GM18505 (cell line): Measurements from ENCODE around the gene ZP1.
A peak's percentile ranks its signal among the peaks of the same experiment; 100 is the strongest.

Experiments
- ATAC-seq: cut with Tn5 transposase; IDR thresholded peaks from one replicate; pipeline ENCODE4 v1.9.1; 2021; ENCODE audit not compliant: unreplicated experiment
- POLR2A ChIP-seq: IDR thresholded peaks from 4 replicates; pipeline ENCODE4 v1.6.1; 2011; ENCODE audit warnings: borderline replicate concordance; ENCODE audit not compliant: insufficient read depth, insufficient read length; ENCODE audit errors: extremely low read depth

The ZP1 gene

DNA sequence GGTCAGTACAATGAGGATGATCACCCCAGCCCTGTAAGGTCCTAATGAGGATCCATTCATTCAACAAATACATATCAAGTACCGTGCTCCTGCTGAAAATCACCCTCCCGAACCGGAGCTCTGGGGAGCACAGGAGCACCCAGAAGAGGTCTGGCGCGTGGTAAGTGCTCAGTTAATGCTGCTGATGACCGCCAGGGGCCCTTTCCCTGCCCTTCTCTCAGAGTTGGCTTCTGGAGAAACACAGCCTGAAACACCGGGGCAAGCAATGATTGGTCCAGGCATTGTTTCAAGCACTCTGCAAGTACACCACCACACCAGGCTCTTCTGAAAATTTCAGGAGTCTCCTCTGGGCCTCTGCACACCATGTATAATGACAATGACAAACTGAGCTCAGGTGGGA, 29.2 kb upstream of the ZP1 start:
- ATAC-seq, result no peak

DNA sequence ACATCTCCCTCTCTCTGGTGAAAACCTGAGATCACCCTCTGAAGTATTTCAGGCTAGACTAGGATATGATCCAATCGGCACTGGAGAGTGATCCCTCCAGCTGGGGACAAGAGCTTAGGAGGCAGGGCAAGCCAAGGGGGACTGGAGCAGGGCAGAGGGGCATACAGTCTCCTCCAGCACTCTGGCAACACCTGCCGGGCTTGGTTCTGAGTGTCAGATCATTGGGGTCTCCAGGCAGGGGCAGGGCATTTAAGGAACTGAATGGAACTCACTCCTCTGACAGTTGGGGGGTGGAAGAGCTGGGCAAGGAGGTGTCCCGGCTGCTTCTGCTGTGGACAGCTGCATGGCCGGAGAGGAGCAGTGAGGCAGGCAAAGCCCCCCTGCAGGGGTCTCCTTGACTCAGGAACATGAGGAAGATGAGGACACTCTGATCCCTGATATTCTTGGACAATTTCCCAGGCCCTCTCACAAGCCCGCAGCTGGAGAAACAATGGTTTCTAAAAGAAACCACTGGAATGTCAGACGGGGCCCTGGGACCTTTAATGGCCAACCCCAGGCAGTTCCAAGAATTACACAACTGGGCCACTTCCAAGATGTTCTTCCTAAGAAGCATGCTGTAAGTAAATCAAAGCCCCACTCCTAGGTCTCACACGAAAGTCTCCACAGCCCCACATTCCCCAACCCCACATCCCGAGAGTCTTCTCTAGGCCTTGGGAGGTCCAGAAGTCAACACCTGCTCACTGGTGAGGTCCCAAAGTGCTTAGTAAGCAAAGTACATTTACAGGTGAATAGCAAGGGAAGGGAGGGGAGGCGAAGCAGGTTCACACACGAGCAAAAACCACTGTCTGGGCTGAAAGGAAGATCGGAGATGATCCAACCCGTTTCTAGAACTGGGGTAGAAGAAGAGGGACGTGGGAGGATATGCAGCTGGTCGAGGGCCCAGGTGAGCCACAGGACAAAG, 26.6 kb upstream of the ZP1 start:
- no peak for ATAC-seq
- TF ChIP-seq POLR2A, result no peak

More for the DNA sequence above, 29.2 kb upstream of the ZP1 start:
- TF ChIP-seq POLR2A, result no peak

DNA sequence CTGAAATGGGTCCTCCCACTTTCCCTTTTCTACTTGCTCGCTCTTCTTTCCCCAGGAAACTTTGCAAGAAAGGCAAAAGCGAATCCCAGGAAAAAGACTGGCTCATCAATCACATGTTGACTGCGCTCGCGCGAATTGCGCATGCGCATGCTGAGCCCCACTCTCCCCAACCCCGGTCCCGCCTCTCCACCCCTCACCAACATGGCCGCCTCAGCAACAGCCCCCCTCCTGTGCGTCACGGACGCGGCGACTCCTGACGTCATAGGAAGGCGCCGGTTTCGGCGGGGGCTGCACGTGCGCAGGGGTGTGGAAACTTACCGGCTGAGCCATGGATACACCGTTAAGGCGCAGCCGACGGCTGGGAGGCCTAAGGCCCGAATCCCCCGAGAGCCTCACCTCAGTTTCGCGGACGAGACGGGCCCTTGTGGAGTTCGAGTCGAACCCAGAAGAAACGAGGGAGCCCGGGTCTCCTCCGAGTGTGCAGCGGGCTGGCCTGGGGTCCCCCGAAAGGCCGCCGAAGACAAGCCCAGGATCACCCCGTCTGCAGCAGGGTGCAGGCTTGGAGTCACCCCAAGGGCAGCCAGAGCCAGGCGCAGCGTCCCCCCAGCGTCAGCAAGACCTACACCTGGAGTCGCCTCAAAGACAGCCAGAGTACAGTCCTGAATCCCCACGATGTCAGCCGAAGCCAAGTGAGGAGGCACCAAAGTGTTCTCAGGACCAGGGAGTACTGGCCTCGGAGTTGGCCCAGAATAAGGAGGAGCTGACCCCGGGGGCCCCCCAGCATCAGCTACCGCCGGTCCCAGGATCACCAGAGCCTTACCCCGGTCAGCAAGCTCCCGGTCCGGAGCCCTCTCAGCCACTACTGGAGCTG, 25.3 kb upstream of the ZP1 start, which contains the start of gene CCDC86:
Gene CCDC86 (plus strand): TSS at position 317 of the 871 bp plus-strand sequence. CDS start 12 bp downstream, at position 329.
- TF ChIP-seq POLR2A, result peak; percentile 55

DNA sequence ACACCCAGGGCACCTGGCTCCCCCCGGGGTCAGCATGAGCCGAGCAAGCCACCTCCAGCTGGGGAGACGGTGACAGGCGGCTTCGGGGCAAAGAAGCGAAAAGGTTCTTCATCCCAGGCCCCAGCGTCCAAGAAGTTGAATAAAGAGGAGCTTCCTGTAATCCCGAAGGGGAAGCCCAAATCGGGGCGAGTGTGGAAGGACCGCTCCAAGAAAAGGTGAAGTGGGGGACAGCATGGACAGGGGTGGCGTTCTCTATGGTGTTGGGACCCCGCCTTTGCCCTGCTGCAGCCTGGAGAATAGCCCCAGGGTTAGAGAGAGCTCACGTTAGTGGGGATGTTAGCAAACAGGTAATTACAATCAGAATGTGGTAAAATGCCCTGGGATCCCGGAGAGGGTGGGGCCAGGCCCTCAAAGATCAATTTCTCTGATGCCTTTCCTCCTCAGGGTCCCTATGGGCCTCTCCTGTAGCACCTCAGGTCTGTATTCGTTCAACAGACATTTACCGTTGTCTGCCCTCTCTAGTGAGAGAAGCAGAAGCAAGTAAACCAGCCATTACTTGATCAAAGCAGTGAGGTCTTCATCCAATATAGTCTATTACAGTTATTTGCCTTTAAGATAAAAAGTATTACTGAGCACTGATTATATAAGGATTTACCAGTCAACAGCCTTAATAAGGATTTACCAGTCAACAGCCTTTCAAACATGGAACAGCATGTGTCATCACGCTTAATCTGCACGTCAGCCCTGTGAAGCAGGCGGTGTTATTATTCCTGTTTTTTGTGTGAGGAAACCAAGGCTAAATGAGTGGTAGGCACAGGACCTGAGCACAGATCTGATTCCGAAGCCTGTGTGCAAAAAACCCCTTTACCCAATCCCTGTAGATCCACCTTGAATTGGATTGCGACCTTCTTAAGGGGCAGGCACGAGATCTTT, 24.4 kb upstream of the ZP1 start:
- no peak for ATAC-seq
- no peak for TF ChIP-seq POLR2A

More for the DNA sequence above, 25.3 kb upstream of the ZP1 start, which contains the start of gene CCDC86:
- ATAC-seq, result peak; percentile 80

DNA sequence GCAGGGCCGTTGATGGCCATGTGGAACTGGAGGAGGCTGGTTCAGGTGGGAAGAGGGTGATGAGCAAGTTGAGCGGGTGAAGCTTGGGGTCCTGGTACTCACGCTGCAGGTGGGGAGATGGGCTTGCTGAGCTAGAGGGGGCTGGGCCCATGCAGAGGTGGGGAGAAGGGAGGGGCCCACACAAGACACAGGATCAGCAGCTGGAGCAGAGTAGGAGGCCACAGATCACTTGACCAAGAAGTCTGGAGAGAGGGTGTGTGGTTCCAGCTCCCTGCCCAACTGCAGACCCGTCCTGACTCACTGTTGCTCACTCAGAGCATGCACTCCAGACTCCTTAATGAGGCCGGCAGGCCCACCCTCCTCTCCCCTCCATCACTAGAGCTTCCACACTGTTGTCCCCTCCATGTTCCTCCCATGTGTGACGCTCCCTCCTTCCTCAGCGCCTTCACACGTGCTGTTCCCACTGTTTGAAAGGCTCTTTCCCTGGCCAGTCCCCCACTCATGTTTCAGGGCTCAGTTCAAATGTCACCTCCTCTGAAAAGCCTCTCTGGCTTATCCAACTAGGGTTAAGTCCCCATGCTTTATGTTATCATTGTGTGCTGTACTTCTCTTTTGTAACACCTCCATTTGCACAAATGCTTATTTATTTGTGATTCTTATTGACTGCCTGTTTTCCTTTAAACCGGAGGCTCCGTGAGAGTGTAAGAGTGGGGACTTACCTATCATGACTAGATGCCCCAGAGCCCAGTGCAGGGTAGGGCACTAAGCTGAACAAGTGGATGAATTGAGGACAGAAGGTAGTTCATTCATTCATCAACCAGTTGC, 23.1 kb upstream of the ZP1 start:
- no peak for TF ChIP-seq POLR2A
- ATAC-seq, result no peak

DNA sequence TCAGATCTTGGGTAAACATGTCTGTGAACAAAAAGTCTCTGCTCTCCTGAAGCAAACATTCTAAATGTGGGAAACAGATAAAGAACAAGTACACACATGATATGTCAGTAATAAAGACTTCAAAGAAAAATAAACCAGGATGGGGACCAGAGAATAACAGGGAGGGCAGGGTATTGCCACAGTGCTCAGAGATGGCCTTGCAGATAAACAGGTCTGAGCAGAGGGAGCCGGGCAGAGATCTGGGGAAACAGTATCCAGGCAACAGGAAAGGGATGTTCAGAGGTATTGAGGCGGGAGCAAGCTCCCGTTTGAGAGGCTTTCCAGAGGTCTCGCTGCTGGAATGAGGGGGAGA, 22.5 kb upstream of the ZP1 start:
- no peak for ATAC-seq

DNA sequence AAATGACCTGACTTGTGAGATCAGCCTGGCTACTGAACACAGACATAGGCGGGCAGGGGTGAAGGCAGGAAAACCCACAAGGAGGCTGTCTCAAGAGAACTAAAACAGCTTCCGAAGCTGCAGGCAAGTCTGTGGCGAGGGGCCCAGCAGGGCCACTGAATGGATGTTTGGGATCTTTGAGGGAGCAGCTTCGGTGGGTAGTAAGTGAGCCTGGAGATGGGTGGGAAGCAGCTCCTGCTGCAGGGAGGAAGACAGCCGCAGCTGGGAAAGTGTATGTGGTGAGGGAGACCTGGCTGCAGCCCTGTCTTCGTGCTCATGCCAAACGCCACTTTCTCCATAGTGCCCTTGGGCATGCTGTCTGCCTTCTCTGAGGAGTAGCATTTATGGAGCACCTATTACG, 22.0 kb upstream of the ZP1 start:
- TF ChIP-seq POLR2A, result no peak
- no peak for ATAC-seq

More for the DNA sequence above, 22.5 kb upstream of the ZP1 start:
- no peak for TF ChIP-seq POLR2A

DNA sequence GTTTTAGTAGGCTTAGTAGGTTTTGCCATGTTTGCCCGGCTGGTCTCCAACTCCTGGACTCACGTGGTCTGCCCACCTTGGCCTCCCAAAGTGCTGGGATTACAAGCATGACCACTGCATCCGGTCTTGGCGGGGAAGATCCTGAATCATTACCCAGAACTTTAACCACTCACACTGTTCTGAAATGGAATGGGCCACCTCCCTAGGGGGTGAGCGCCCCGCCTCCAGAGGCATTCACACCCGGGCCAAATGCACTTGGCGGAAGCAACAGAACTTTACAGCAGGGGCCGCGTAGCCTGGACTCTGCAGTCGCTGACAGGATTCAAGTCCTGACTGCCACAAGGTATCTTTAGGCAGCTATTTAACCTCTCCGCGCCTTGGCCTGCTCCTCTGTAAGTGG, 20.1 kb upstream of the ZP1 start:
- TF ChIP-seq POLR2A, result no peak
- no peak for ATAC-seq

DNA sequence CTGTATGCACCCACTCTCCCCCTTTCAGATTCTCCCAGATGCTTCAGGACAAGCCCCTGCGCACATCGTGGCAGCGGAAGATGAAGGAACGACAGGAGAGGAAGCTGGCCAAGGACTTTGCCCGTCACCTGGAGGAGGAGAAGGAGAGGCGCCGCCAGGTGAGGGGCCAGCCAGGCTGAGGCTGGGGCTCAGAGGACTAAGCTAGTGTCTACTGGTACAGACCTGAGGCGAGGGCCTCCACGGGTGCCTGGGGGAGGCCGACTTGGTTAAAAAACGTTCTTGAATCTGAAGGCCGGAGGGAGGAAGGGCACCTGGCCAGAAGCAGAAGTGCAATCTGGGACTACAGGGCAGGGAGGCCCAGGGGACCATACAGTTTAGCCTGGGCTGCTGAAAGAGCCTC, 19.4 kb upstream of the ZP1 start:
- TF ChIP-seq POLR2A, result no peak
- no peak for ATAC-seq

DNA sequence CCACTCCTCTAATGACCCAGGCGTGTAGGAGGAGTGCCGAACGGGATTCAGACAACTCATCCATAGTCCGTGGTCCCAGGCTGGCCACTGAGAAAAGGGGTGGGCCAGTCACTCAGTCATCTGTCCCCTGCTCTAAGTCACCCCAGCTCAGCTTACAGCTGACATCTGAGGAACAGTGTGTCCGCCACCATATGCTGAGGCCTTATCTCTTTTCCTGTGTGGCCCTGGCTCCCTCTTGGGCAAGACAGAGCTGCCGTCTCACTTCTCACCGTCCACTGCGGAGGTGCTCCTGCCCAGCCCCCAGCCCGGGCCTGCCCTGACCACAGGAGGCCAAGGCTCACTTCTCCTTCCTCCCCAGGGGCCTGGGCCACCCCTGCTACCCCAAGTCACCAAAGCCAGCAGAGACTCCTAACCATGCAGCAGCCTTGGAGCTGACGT, 18.6 kb upstream of the ZP1 start:
- no peak for TF ChIP-seq POLR2A
- ATAC-seq, result no peak

DNA sequence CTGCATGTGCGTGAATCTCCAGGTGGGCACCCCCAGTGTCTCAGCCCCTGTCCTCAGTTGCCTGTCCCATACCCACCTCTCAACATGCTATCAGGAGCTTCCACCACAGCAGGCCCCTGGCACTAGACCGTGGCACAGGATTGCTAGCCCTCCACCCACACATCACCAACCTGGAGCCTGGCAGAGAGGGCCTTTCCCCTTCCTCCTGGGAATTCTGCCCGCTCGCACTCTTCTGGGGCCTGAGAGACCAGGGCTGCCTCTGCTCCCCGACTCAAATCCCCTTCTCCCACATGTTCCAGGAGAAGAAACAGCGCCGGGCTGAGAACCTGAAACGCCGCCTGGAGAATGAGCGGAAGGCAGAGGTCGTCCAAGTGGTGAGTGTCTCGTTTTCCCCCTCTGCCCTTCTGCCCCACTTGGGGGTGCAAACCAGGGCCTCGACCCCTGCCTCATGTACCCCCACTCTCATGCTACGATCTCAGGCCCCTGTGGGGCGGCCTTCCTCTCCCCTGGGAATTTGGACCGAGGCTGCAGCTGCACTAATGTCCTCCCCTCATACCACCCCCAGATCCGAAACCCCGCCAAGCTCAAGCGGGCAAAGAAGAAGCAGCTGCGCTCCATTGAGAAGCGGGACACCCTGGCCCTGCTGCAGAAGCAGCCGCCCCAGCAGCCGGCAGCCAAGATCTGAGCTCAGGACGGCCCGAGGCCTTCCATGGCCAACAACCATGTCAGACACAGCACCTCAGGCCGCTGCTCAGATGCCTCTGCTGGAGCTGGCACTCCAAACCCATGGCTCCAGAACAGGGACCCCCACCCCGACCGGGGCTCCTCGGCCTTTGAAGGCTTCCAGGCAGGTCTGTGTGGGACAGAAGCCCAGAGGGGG, 17.5 kb upstream of the ZP1 start:
- TF ChIP-seq POLR2A, result no peak
- ATAC-seq, result no peak
